GM19395 (cell line): ENCODE results near the gene FAM117B.
"Not testable (repeated sequence)": the region's sequence is repeated elsewhere in the genome, so short reads cannot be mapped to it uniquely, and the experiment has no call there.

Experiments used
- ATAC-seq: cut with Tn5 transposase; IDR thresholded peaks from one replicate; pipeline ENCODE4 v1.9.1; 2021; ENCODE audit warnings: mild to moderate bottlenecking, moderate library complexity; ENCODE audit not compliant: unreplicated experiment

FAM117B gene

DNA sequence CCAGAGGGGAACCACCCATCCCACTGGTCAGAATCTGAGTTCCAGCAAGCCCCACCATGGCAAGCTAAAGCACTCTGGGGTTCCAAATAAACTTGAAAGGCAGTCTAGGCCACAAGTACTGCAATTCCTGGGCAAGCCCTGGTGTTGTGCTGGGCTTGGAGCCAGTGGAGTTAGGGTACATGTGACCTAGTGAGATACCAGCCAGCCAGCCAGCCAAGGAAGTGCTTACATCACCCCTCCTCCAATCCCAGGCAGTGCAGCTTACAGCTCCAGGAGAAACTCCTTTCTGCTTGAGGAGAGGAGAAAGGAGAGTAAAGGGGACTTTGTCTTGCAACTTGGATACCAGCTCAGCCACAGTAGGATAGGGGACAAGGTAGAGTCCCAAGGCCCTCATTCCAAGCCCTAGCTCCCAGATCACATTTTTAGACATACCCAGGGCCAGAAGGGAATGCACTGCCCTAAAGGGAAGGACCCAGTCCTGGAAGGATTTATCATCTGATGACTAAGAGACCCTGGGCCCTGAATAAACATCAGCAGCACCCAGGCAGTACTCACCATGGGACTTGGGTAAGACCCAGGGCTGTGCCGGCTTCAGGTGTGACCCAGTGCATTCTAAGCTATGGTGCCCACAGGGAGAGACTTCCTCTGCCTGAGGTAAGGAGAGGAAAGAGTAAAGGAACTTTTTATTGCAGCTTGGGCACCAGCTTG is 172.8 kb downstream of the FAM117B start:
- ATAC-seq: not testable (repeated sequence)

DNA sequence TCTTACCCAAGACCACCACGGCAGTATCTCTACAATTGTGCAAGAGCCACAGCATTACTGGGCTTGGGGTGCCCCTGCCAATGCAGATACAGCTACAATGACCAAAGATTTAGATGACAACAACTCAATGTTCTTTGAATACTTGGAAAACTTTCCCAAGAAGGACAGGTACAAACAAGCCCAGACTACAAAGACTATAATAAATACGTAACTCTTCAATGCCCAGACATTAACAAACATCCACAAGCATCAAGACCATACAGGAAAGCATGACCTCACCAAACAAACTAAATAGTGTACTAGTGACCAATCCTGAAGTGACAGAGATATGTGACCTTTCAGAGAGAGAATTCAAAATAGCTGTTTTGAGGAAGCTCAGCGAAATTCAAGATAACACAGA is 174.0 kb downstream of the FAM117B start:
- ATAC-seq: no peak

- ATAC-seq: no peak
These were observed 178.6 kb downstream of the FAM117B start for GRCh38 chr2:202813387-202813786.

- no peak for ATAC-seq
These were observed 179.5 kb downstream of the FAM117B start for GRCh38 chr2:202814226-202814625.

- ATAC-seq: no peak
These were observed 181.0 kb downstream of the FAM117B start for GRCh38 chr2:202815548-202816360.

- ATAC-seq: no peak
These were observed 183.0 kb downstream of the FAM117B start for GRCh38 chr2:202817771-202818170.

DNA sequence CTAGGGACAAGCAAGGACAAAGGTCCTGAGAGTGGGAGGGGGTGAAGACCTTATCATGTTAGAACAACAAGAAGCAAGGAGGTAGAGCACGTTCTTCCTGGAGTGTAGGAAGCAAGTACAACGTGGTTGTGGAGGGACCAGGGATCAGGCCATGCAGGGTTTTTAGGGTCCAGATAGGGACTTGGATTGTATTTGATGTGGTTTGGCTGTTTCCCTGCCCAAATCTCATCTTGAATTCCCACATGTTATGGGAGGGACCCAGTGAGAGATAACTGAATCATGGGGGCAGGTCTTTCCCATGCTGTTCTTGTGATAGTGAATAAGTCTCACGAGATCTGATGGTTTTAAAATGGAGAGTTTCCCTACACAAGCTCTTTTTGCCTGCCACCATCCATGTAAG is 183.6 kb downstream of the FAM117B start:
- ATAC-seq: no peak
